PC-3 (cell line): ENCODE data around the gene IL21. TPM values are rescaled to one million over a fixed set of nuclear protein-coding genes. Genes with fewer than 3 reads are reported as not detected.

Experiments used
- ATAC-seq: fragments of 200-7000 bp; cut with Tn5 transposase; 2 replicates; pipeline ENCODE4 v1.9.1; 2020; ENCODE audit warnings: mild to moderate bottlenecking, moderate library complexity
- BruUV-seq: library from RNA; stranded (reverse); fragments of 400-500 nt; replicated peaks from 2 replicates; lab custom pipeline; 2021; lab: Mats Ljungman, UMichigan
- CTCF ChIA-PET: fragments of 300-600 bp; sonication (Branson Sonifier 250); formaldehyde crosslinking; loops from one replicate; lab custom pipeline; 2022; ENCODE audit warnings: antibody characterized with exemption; lab: Charles Lee
- POLR2A ChIA-PET: fragments of 300-600 bp; sonication (Branson Sonifier 250); formaldehyde crosslinking; loops from one replicate; lab custom pipeline; 2022; ENCODE audit warnings: antibody characterized with exemption; ENCODE audit not compliant: unreplicated experiment; lab: Charles Lee
- DNase-seq: peaks from one replicate; pipeline ENCODE4 v3.0.0-alpha.2; 2015
- H2AFZ ChIP-seq: fragments of 300-600 bp; sonication (generic); 2 replicates; pipeline ENCODE4 v1.6.0; 2016; ENCODE audit warnings: antibody characterized with exemption, low read length
- H3F3A ChIP-seq: fragments of 300-600 bp; sonication (generic); one replicate; pipeline ENCODE4 v1.6.0; 2017; ENCODE audit warnings: antibody characterized with exemption, low read length, control low read depth, mild to moderate bottlenecking; ENCODE audit not compliant: unreplicated experiment
- H3K27ac ChIP-seq: fragments of 300-600 bp; sonication (generic); 2 replicates; pipeline ENCODE4 v1.5.1; 2016; ENCODE audit warnings: mild to moderate bottlenecking, low read length
- H3K27me3 ChIP-seq: fragments of 300-600 bp; sonication (generic); 2 replicates; pipeline ENCODE4 v1.6.1; 2016; ENCODE audit warnings: low read length, mixed read lengths
- H3K36me3 ChIP-seq: fragments of 300-600 bp; sonication (generic); 2 replicates; pipeline ENCODE4 v1.6.1; 2016; ENCODE audit warnings: low read depth, mixed run types, low read length, mixed read lengths
- H3K4me1 ChIP-seq: fragments of 300-600 bp; sonication (generic); 2 replicates; pipeline ENCODE4 v1.5.1; 2016; ENCODE audit warnings: low read length; ENCODE audit not compliant: insufficient read depth
- H3K4me2 ChIP-seq: fragments of 300-600 bp; sonication (generic); 2 replicates; pipeline ENCODE4 v1.6.0; 2016; ENCODE audit warnings: low read length
- H3K4me3 ChIP-seq: fragments of 300-600 bp; sonication (generic); 2 replicates; pipeline ENCODE4 v1.5.1; 2016; ENCODE audit warnings: mild to moderate bottlenecking, low read length, mixed read lengths
- H3K79me2 ChIP-seq: fragments of 300-600 bp; sonication (generic); 2 replicates; pipeline ENCODE4 v1.6.1; 2017; ENCODE audit warnings: low read length, mixed read lengths
- H3K9ac ChIP-seq: fragments of 300-600 bp; sonication (generic); 2 replicates; pipeline ENCODE4 v1.6.0; 2016; ENCODE audit warnings: mild to moderate bottlenecking, low read length
- H3K9me2 ChIP-seq: fragments of 300-600 bp; sonication (generic); replicated peaks from 2 replicates; pipeline ENCODE4 v1.6.1; 2016; ENCODE audit warnings: mixed run types, low read length, mixed read lengths
- H3K9me3 ChIP-seq: fragments of 300-600 bp; sonication (generic); 2 replicates; pipeline ENCODE4 v1.6.1; 2016; ENCODE audit warnings: low read length, mixed read lengths
- H4K20me1 ChIP-seq: fragments of 300-600 bp; sonication (generic); 2 replicates; pipeline ENCODE4 v1.6.1; 2016; ENCODE audit warnings: low read length, mixed read lengths
- EZH2 ChIP-seq: fragments of 300-600 bp; sonication (generic); IDR thresholded peaks from one replicate; pipeline ENCODE4 v1.6.1; 2017; ENCODE audit warnings: antibody characterized with exemption, mild to moderate bottlenecking, low read length; ENCODE audit not compliant: unreplicated experiment
- EZH2phosphoT487 ChIP-seq: fragments of 300-600 bp; sonication (generic); IDR thresholded peaks from 2 replicates; pipeline ENCODE4 v1.6.1; 2018; ENCODE audit warnings: mild to moderate bottlenecking, antibody characterized with exemption, low read length, borderline replicate concordance
- intact Hi-C: fragments of 100-400 bp; cut with micrococcal nuclease; formaldehyde crosslinking; loops from 2 replicates; pipeline ENCODE4 v1.9.0; 2023
- total RNA-seq: library from RNA; depleted of rRNA; stranded (reverse); fragments of >200 nt; gene quantifications from 2 replicates; pipeline ENCODE4 v1.2.3, GENCODE V29; 2014
- TF ChIP-seq, protein P1 (sequence below): fragments of 300-600 bp; sonication (generic); conservative IDR thresholded peaks from 2 replicates; pipeline ENCODE4 v1.5.1; 2017; ENCODE audit warnings: antibody characterized with exemption, low read depth, mild to moderate bottlenecking, low read length

Gene IL21
- total RNA-seq, 1 experiment from 2014 or later: not detected

DNA sequence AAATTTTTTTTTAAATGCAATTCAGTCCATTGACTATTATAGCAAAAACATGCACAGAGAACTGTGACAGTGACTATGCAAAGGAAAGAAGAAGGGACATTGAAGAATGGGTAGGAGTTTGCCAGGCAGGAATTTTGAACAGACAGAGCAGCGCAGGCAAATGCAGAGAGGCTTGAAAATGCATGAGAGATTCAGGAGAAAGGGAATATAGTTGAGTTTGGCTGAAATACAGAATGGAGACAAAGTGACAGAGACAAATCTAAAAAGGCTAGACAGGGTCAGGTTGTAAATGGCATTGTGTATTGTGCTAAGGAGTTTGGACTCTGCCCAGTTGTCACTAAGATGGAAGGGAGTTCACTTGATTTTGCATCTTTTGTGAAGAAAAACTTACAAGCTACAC, 42.4 kb upstream of the IL21 start:
- no peaks in the 10 kb centered on the region for H3K27me3 ChIP-seq
- H3K4me3 ChIP-seq: no peak overlapping the region
- ATAC-seq (no peak), DNase-seq (no peak)
- peaks cover 4% of the 10 kb centered on the region for H3F3A ChIP-seq
- H3K4me1 ChIP-seq: peaks cover 32% of the 10 kb centered on the region
- no TSS peak for BruUV-seq
- CTCF ChIA-PET: no interaction called here
- intact Hi-C loops: no loop called here
- H3K9ac ChIP-seq: no peak overlapping the region
- POLR2A ChIA-PET: no interaction called here
- H3K36me3 ChIP-seq: no peaks in the 10 kb centered on the region
- TF ChIP-seq EZH2: no peak
- no peak for TF ChIP-seq EZH2phosphoT487
- TF ChIP-seq, protein P1, sequence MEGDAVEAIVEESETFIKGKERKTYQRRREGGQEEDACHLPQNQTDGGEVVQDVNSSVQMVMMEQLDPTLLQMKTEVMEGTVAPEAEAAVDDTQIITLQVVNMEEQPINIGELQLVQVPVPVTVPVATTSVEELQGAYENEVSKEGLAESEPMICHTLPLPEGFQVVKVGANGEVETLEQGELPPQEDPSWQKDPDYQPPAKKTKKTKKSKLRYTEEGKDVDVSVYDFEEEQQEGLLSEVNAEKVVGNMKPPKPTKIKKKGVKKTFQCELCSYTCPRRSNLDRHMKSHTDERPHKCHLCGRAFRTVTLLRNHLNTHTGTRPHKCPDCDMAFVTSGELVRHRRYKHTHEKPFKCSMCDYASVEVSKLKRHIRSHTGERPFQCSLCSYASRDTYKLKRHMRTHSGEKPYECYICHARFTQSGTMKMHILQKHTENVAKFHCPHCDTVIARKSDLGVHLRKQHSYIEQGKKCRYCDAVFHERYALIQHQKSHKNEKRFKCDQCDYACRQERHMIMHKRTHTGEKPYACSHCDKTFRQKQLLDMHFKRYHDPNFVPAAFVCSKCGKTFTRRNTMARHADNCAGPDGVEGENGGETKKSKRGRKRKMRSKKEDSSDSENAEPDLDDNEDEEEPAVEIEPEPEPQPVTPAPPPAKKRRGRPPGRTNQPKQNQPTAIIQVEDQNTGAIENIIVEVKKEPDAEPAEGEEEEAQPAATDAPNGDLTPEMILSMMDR: no peak
- no peak overlapping the region for H2AFZ ChIP-seq
- H3K9me2 ChIP-seq: no peaks in the 10 kb centered on the region
- no peaks in the 10 kb centered on the region for H3K9me3 ChIP-seq
- no peaks in the 10 kb centered on the region for H3K79me2 ChIP-seq
- no peak overlapping the region for H3K4me2 ChIP-seq
- H3K27ac ChIP-seq: no peak overlapping the region
- H4K20me1 ChIP-seq: no peaks in the 10 kb centered on the region

DNA sequence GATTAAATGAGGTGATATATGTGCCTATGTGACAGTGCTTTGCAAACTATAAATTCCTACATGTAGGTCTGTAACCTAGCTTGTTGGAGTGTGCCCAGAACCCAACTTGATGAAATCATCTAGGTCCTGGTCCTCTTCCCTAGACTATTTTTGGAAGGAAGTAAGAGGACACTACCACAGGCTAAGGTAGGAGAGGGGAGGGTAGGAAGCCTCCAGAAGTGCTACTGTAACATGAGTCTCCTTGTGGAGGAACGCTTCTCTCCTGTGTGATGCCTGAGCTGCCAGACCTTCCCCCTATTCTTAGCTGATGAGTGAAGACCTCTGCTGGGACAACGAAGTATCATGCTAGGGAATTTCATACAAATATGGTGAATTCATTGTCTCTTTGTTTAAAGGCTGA, 41.8 kb upstream of the IL21 start:
- ChIA-PET CTCF (no interaction called here), POLR2A (no interaction called here)
- H3K79me2 ChIP-seq: no peaks in the 10 kb centered on the region
- no peaks in the 10 kb centered on the region for H4K20me1 ChIP-seq
- H3K4me1 ChIP-seq: peaks cover 26% of the 10 kb centered on the region
- no peaks in the 10 kb centered on the region for H3K27me3 ChIP-seq
- TF ChIP-seq EZH2phosphoT487: no peak
- no peak for TF ChIP-seq EZH2
- TF ChIP-seq, protein P1: no peak
- BruUV-seq: no TSS peak
- H3K9me2 ChIP-seq: no peaks in the 10 kb centered on the region
- H2AFZ ChIP-seq: no peak overlapping the region
- no peak overlapping the region for H3K4me3 ChIP-seq
- DNase-seq (no peak), ATAC-seq (no peak)
- H3K36me3 ChIP-seq: no peaks in the 10 kb centered on the region
- intact Hi-C loops: no loop called here
- no peaks in the 10 kb centered on the region for H3K9me3 ChIP-seq
- H3K27ac ChIP-seq: no peak overlapping the region
- peaks cover 4% of the 10 kb centered on the region for H3F3A ChIP-seq
- no peak overlapping the region for H3K9ac ChIP-seq
- no peak overlapping the region for H3K4me2 ChIP-seq

DNA sequence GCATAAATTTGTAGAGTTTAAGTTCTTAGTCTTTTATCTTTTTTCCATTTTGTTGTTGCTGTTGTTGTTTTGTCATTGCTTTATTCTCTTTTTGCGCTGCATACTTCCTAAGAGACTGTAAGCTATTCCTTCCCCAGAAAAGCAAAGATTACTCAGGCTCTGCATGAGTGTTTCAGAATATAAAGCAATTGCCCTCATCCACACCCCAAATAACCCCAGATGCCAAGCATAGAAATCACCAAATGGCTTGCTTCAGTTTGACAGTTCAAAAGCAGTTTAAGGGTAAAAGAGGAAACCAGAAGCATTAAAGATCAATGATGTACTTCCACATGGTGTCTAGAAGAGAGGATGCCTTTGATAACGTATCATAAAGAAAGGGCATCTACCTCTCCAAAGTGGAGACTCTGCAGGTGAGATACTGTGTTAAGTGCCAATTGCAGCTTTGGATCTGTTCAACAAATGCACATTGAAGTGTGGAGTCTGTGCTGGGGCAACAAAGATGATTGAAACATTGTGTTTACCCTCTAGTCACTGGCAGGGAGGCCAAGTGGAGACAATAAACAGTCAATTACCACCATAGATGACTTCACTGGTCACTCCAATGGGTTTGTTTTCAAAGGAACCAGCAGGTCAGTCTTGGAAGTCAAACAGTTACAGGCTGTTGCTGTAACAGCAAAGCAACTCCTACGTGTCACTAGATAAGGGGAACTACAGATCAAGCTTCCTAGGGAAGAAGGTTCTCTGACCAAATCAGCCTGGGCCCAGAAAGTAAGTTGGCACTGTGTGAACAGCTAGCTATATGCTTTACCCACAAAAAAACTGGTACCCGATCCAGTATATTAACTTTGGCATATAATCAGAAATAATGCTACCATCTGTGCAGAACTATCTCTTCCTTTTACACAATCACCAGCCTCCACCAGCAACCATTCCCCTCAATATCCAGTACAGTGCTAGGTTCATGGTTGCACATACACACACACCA, 40.6 kb upstream of the IL21 start:
- Histone ChIP-seq H3K79me2 (no peaks in the 10 kb centered on the region), H3K4me2 (no peak overlapping the region), H3K9ac (no peak overlapping the region), H3K9me3 (no peaks in the 10 kb centered on the region), H3K36me3 (no peaks in the 10 kb centered on the region), H3K4me3 (no peak overlapping the region), H4K20me1 (no peaks in the 10 kb centered on the region), H3K27ac (no peak overlapping the region), H3K9me2 (no peaks in the 10 kb centered on the region), H3K27me3 (no peaks in the 10 kb centered on the region), H3F3A (peaks cover 2% of the 10 kb centered on the region), H2AFZ (no peak overlapping the region), H3K4me1 (peaks cover 17% of the 10 kb centered on the region)
- intact Hi-C loops: no loop called here
- BruUV-seq: no TSS peak
- ATAC-seq (no peak), DNase-seq (no peak)
- CTCF ChIA-PET: no interaction called here
- TF ChIP-seq EZH2phosphoT487 (no peak), EZH2 (no peak)
- TF ChIP-seq, protein P1: no peak
- POLR2A ChIA-PET: no interaction called here
